ENCODE results near the gene FBRSL1.

Gene FBRSL1

GRCh38 chr12:132542661-132543060 lies 52.7 kb downstream of the FBRSL1 start:
- DNase-seq, result no peak

DNA sequence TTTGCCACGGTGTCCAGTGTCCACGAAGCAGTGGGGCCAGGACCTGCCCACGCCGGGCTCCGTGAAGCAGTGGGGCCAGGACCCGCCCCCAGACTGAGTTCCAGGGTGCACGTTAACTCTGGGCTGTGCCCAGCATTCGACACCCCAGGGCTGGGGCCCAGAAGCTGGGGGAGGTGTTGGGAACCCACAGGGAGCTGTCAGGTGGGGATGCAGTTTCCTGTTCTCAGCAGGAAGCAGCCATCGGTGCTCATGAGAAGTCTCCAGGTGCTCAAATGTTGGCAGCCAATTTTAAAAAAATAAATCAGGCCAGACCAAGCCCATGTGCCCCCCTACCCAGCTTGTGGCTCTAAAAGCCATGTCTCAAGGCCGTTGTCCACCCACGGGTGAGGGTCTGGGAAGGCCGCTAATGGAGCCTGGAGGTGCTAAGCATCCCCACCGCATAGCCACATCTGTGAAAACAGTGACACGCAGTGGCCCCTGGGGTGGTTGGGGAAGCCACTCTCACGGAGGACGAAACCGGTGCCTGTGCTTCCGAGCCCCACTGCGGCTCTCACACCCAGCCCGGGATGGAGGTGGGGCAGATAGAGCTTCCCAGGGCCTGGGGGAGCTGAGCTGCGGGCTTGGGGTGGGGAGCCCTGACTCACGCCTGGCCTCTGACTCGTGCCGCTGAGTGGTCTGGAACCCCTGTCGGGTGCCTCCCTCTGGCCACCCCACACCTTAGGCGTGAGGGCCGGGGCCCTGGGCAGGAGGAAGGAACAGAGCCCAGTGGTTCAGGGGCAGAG lies 53.5 kb downstream of the FBRSL1 start:
- DNase-seq, result no peak

DNA sequence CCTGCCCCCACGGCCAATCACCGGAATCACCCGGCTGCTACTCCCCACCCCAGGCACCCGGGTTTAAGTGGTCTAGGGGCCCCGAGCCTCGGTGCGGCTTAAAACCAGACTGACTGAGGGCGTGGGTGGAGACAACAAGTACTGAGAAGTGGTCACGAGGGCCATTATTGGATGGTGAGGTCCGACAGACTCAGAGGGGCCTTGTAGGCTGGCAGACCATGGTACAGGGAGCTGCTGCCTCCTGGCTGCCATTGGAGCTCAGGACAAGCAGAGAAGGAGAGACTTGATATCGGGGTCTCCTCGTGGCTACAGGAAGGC lies 54.1 kb downstream of the FBRSL1 start:
- no peak for DNase-seq

- DNase-seq, result no peak
Observed at GRCh38 chr12:132544498-132544897, 54.5 kb downstream of the FBRSL1 start.

DNA sequence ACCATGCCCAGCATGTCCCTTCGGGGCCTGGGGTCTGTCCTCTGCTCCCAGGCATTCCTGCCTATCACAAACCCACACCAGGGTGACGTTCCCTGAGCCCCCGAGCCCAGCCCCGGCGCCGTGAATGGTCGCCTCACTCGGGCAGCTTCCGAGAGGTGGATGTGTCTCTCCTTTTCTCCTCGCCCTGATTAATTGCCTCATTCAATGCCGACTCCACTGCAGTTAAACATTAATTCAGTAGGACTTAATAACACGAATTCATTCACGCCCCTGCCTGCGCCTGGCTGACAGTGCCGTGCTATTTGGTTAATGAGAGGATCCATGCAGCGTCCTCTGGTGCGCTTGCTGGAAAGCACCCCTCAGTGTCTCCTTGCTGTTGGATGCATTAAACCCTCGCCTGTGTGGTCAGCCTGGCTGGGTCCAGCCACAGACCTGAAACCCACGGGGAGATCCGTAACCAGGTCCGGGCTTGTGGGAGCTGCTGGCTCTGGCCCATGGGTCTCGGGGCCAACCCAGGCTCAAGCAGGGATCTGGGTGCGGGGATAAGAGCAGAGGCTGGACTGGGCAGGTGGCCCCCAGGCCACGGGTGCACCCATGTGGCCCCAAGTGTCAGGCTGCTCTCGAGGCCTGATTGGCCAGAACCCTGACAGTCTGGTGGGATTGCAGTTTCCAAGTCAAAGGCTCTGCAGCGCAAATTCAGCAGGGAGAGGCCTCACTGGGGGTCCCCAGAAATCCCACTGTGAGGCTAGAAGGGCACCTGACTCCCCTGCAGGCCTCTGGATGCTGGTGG lies 55.4 kb downstream of the FBRSL1 start:
- DNase-seq, result no peak

- DNase-seq, result no peak
Observed at GRCh38 chr12:132545955-132546354, 56.0 kb downstream of the FBRSL1 start.

DNA sequence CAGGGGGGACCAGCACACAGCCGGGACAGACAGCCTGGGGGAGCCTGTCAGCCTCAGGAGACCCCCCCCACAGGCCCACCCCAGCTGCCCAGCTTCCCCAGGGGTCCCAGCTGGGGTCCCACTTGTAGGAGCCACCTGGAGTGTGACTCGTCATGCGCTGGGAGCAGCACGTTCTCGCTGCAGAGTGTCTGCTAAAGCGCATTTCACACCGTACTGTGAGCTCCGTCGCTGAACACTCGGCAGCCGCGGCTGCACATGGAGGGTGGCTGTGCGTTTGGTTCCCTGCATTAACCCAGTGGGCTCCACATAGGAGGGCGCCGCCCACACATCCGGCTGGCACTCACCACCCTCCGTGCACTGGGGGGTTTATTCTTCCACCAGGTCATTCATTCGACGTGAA lies 56.7 kb downstream of the FBRSL1 start:
- DNase-seq, result no peak

GRCh38 chr12:132547205-132547740 lies 57.3 kb downstream of the FBRSL1 start:
- DNase-seq, result no peak

- DNase-seq, result no peak
Observed at GRCh38 chr12:132548430-132549058, 58.6 kb downstream of the FBRSL1 start.

DNA sequence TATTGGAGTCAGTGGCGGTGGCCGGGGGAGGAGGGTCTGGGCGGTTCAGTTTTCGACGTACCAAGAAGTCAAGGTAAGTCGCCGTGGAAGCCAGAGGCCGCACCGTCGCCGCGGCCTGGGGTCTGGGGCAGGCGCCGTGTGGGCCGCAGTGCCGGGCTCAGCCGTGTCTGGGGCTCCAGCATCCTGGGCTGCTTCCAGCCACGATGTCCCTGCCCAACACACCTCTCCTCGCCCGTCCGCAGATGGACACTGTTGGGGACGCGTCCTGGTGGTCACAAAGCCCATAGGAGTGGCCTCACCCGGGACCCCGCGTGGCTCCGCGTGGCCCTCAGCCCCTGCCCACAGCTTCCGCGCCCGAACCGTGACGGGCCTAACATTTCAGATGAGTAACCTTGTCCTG lies 59.1 kb downstream of the FBRSL1 start:
- DNase-seq, result no peak

- no peak for DNase-seq
Observed at GRCh38 chr12:132550014-132550802, 60.3 kb downstream of the FBRSL1 start.

GRCh38 chr12:132550830-132551640 lies 61.1 kb downstream of the FBRSL1 start:
- no peak for DNase-seq

DNA sequence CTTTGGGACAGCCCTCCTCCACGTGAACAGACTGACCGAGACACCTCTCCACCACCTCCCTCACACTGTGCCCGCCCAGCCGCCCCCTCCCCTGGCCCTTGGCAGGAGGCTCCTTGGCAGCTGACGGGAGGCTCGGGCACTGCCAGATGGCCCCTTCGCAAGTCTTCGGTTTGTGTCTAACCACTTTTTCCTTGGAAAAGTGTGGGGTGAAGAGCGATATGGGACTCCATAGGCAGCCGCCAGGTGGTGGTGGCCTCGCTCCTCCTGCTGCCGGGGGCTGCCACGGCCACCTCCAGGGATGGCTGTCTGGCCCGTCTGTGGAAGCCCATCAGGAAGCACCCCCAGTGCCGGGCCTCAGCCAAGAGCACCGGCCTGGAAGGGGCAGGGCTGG lies 61.7 kb downstream of the FBRSL1 start:
- DNase-seq, result no peak

DNA sequence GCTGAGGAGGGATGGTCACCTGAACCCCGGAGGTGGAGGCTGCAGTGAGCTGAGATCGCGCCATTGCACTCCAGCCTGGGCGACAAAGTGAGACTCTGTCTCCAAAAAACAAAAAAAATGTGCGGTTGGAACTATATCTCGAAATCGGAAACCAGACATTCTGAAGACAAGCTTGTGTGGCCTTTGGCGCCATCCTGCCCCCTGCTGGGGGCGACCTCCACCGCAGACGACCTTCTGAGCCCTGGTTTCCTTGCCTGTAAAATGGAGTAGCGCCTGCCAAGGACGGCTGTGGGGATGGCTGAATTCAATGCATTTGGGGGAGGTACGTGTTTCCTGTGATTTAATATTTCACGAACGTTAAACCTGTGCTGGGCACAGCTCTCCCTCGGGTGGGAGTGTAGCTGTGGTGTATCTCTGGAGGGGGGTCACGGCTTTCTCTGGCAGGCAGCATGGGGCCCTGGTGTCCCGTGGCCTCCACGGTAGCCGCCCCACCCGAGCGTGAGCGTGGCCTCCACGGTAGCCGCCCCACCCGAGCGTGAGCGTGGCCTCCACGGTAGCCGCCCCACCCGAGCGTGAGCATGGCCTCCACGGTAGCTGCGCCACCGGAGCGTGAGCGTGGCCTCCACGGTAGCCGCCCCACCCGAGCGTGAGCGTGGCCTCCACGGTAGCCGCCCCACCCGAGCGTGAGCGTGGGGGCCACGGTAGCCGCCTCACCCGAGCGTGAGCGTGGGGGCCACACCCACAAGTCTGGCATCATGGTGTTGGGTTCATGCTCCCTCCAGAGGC lies 65.1 kb downstream of the FBRSL1 start:
- no peak for DNase-seq

- DNase-seq, result no peak
Observed at GRCh38 chr12:132555686-132556085, 65.7 kb downstream of the FBRSL1 start.

DNA sequence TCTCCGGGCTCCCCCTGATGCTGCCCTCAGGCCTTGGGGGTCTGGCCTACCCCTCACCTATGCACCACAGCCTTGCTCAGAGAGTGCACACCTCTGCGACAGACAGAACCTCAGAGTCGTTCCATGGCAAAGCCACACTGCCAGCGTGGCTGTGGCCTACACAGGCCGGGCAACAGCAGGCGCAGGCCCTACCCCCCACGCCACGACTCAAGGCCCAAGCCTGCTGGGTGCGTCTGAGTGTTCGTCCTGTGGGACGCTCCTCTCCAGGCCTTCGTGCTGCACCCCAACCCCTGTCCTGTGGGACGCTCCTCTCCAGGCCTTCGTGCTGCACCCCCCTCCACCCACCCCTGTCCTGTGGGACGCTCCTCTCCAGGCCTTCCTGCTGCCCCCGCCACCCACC lies 66.3 kb downstream of the FBRSL1 start:
- no peak for DNase-seq

DNA sequence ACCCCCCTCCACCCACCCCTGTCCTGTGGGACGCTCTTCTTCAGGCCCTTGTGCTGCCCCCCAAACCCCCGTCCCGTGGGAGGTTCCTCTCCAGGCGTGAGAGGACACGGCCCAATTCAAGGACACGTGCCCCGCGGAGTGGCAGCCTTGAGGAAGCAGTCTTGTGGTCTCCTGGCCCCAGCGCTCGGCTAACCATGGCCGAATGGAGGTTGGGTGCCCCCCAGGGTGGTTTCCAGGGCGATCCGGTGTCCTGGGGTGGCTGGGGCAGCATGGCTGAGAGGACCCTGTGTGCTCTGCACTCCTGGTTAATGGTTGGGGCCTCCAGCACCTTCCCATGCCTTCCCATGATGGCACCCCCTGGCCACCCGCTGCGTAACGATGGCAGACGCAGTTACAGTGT lies 66.8 kb downstream of the FBRSL1 start:
- no peak for DNase-seq

DNA sequence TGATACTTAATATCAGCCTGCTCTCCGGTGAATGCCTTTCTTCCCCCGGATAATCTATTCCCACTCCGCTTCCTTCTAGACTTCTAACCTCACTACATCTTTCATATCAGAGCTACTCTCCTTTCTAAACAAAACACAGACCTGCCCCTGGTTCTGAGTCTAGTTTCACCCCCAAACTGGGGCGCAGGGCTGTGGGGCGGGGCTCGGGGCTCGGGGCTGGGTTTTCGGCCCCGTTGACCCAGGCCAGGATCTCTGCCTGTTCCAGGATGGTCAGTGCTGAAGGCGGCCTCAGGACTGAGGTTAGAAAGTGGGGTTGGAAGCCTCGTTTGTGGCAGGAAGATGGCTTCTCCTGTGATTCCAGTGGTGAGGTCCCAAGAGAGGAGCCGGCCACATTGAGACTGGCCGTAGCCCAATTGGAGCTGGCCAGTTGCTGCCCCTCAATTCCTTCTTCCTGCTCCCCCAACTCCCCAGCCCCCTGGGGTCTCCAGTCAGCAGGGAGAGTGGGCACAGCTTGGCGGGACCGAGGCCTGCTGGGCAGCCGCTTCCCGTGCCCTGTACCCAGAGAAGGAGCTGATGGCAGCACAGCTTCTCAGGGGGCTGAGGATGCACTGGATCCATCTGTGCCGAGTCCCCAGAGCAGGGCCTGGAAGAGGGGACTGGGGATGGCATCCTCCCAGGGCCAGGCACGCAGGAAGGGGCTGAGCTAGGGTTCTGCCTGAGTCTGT lies 67.5 kb downstream of the FBRSL1 start:
- DNase-seq, result no peak

DNA sequence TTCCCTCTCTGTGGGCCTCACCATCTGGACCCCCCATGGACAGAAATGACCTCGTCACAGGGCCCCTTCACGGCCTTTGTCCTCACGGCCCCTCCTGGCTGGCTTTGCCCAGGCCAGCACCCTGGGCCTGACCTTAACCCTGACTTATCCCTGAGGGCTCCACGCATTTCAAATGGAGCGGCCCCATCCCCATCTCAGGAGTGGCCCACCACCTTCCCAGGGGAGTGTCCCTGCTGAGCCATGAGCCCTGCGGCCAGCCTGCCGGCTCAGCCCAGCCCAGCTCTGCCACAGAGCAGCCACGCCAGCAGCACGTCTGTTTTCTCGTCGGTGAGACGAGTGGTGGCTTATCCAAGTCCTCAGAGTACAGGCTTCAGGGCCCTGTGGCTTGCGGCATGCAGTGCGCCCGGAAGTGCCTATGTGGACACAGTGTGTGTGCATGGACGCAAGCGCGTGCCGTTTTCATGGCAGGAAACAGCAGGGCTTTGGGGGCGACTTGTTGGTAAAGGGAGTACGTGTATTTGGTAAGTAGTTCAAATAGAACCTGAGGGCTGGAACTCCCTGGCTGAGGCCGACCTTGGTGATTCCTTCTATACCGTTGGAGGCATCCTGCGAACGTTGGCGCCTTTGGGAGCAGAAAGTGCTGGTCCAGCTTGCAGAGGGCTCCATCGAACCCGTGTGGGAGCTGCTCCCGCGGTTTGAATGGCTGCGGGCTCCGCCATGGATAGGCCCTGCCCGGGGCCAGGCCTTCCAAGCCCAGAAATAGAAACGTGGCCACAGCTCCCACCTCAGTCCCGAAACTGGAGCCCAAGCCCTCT lies 68.3 kb downstream of the FBRSL1 start:
- no peak for DNase-seq
